HG03066 (cell line): ENCODE data around the gene ZFAND3.
"Not testable (repeated sequence)": the region's sequence is repeated elsewhere in the genome, so short reads cannot be mapped to it uniquely, and the experiment has no call there.

ENCODE experiments used
- ATAC-seq: cut with Tn5 transposase; IDR thresholded peaks from one replicate; pipeline ENCODE4 v1.9.1; 2021; ENCODE audit warnings: low read depth; ENCODE audit not compliant: unreplicated experiment

The ZFAND3 gene

GRCh38 chr6:38113825-38114576, 294.5 kb downstream of the ZFAND3 start:
- no peak for ATAC-seq

- ATAC-seq, result no peak
Observed at GRCh38 chr6:38114976-38115625, 295.6 kb downstream of the ZFAND3 start.

DNA sequence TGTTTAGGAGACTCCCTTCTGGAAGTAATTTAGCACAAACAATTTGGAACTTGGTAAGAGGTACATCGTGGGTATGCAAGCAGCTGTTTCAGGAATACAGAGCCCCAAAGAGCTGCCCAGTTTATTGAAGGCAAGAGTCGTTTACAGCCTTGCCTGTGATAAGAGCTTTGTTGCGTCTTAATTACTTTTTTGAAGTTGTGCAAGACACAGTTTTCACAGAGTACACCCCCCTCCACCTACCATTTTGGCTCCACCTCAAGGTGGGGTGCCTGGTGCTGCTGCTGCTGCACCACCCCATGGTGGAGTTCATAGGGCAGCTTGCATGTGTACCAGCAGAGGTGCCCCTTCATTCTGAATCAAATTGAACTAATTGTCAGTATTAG, 296.1 kb downstream of the ZFAND3 start:
- ATAC-seq, result no peak

GRCh38 chr6:38116248-38116647, 296.7 kb downstream of the ZFAND3 start:
- no peak for ATAC-seq

DNA sequence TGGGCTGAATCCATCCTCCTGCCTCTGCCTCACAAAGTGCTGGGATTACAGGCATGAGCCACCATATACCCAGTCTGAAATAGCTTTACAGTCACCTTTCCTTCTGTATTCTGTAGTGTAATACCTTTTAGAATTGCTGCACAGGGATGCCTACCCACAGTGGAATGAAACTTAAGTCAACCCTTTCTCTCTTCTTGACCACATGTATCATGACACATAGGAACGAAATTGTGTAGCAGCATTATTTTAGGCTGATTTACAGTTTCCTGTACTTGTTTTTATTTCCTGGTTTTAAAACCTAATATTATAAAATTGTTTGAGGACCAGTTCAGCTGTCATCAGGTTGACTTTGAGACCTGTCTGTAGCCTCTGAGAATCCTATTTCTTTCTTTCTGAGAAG, 297.8 kb downstream of the ZFAND3 start:
- ATAC-seq, result no peak

DNA sequence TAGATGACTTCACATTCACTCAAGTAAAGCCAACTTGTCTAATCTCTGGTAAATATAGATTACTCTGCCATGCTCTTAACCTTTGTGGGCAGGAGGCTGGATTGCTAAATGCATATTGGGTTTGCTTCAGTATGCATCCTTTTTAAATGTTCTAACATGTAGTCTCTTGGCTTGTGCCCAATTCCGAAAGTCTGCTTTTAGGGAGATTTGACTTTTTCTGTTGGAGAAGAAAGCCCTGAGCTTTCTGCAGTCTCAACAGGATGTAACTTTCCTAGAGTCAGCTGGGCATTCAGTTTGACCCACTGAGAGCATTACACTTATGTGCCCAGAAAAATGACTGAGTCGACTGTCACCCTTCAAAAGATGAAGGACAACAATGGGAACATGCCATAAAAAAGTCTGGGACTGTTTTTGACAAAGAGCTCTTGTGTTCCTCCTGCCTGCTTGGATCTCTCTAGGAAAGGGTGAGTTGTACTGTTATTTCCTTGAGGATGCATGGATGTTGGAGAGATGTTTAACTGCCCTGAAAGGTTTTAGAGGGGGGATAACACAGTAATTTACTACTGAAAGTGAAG, 299.4 kb downstream of the ZFAND3 start:
- ATAC-seq, result no peak

DNA sequence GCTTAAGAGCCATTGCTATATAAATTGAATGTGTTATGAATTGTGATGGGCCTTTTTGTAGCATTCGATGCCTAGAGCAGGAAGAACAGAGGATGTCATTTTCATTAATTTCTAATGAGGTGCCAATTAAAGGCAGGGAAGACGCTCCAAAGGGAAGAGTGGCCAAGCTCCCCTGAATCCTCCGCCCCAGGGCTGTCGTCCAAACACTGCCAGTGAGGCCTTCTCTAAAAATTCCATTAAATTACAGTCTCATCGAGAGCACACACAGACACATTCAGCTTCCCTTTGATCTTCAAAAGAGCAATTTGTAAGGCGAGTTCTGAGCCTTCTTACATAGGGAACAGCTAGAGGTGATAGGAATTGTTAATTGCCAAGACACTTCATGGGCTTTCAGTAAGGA, 300.0 kb downstream of the ZFAND3 start:
- no peak for ATAC-seq

GRCh38 chr6:38124224-38124926, 304.8 kb downstream of the ZFAND3 start:
- ATAC-seq, result not testable (repeated sequence)

GRCh38 chr6:38127284-38127683, 307.8 kb downstream of the ZFAND3 start:
- no peak for ATAC-seq

DNA sequence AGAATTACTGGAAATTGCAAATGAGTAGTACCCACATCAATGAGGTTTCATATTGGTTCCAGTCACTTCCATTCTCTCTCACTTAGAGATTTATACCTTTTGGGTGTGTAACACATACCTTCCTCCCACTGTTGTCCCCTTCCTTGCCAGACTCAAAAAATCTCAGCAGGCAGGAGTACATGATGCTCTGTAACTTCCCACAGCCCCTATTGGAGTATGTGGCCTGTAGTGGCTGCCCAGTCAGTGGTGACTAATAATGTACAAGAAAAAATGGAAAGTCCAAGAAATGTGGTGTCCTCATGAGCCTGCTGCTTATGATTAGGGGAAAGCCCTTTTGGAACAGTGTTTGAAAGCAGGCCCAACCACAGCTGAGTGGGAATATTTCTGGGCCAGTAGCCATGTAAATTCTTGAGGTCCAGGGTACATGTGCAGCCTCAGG, 312.0 kb downstream of the ZFAND3 start:
- ATAC-seq, result no peak

GRCh38 chr6:38133932-38134703, 314.6 kb downstream of the ZFAND3 start:
- ATAC-seq, result no peak

DNA sequence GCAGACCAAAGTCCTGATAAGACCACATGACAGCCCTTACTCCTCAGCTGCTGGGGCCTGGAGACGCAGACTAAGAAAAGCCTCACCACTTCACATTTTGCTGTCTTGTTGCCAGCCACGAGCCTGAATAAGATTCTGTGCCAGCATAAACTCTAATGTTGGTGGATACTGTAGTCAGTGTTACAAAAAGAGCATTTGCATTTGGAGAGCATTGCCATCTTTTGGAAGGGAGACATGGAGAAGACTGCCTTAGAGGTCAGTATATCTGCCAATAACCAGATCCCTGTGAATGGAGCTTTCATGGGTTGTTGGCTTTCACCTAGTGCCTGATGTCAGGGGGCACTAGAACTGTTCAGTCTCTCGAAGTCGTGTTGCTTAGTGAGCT, 315.2 kb downstream of the ZFAND3 start:
- ATAC-seq, result no peak

- ATAC-seq, result no peak
Observed at GRCh38 chr6:38136547-38136946, 317.0 kb downstream of the ZFAND3 start.

- ATAC-seq, result no peak
Observed at GRCh38 chr6:38137608-38138265, 318.2 kb downstream of the ZFAND3 start.

- no peak for ATAC-seq
Observed at GRCh38 chr6:38138374-38138773, 318.8 kb downstream of the ZFAND3 start.

DNA sequence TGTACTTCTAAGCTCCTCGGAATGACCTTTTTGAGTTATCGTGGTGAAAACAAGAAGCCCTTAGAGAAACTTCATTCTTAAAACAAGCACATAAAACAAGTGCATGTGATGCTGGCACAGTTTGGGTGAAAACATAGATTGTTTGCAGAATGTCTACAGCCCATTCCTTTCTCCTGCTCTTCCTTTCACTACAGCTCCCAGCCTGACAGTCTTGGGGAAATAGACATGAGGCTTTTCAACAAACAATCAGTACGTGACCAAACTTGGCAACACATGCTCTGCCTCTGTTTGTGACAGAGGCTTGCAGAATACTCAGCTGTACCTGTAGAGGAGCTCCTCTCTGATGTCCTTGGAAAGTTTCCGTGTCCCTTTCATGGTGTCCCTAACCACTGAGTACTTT, 321.6 kb downstream of the ZFAND3 start:
- ATAC-seq, result no peak

GRCh38 chr6:38141716-38142115, 322.2 kb downstream of the ZFAND3 start:
- no peak for ATAC-seq

DNA sequence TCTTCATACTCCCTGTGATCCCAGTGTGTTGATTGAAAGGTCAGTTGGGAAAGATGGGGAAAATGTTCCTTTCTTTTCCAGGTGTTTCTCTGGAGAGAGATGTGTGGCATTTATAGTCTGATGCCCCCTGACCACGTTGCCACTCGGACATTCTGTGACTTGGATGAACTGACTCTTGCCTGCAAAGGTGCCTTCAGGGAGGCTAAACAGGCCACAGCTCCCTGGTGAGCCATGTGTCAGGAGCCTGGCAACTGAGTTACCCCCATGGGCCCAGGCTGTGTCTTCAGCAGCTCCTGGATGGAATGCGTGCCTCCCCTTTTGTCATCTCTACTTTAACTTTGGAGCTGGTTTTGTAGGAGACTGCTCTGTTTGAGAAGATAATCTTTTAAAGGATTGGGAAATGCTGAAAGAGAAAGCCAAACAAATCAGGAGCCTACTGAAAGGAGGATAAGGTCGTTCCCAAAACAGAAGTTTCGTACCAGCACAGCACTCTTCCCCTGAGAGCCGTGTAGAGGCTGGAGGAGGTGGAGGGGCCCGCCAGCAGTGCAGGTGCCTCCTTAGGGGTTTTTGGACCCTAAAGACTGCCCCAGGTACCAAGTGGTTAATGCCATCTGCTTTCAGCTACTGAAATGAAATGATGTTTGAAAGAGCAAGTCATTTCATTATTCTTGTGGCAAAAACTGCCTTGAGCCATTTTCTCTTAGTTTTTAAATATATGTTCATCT, 322.8 kb downstream of the ZFAND3 start:
- ATAC-seq, result no peak
